KMS-11 (cell line): Measurements from ENCODE around the gene PRKACA.
A peak's percentile ranks its signal among the peaks of the same experiment; 100 is the strongest.
"Not testable (repeated sequence)": the region's sequence is repeated elsewhere in the genome, so short reads cannot be mapped to it uniquely, and the experiment has no call there.

Experiments
- H2AFZ ChIP-seq: fragments of 200-600 bp; sonication (generic); 2 replicates; pipeline ENCODE4 v1.6.1; 2016; ENCODE audit warnings: antibody characterized with exemption, mixed run types, low read depth
- H3K27ac ChIP-seq: fragments of 200-600 bp; sonication (generic); 2 replicates; pipeline ENCODE4 v1.6.1; 2016; ENCODE audit warnings: mild to moderate bottlenecking, mixed run types
- H3K27me3 ChIP-seq: fragments of 200-600 bp; sonication (generic); 2 replicates; pipeline ENCODE4 v1.6.1; 2017; ENCODE audit warnings: mild to moderate bottlenecking, low read depth, mixed run types, moderate library complexity; ENCODE audit not compliant: insufficient read depth
- H3K36me3 ChIP-seq: fragments of 200-600 bp; sonication (generic); 2 replicates; pipeline ENCODE4 v1.6.1; 2017; ENCODE audit warnings: mild to moderate bottlenecking, mixed run types; ENCODE audit not compliant: insufficient read depth
- H3K4me1 ChIP-seq: fragments of 200-600 bp; sonication (generic); 2 replicates; pipeline ENCODE4 v1.6.1; 2016; ENCODE audit warnings: mild to moderate bottlenecking, low read depth, mixed run types; ENCODE audit not compliant: poor library complexity, severe bottlenecking
- H3K4me2 ChIP-seq: fragments of 200-600 bp; sonication (generic); 2 replicates; pipeline ENCODE4 v1.7.0; 2016; ENCODE audit warnings: mild to moderate bottlenecking, mixed run types
- H3K4me3 ChIP-seq: fragments of 200-600 bp; sonication (generic); IDR thresholded peaks from 2 replicates; pipeline ENCODE4 v1.6.1; 2017; ENCODE audit warnings: low read depth, low read length, mixed read lengths; ENCODE audit not compliant: insufficient read depth
- H3K79me2 ChIP-seq: fragments of 200-600 bp; sonication (generic); 2 replicates; pipeline ENCODE4 v1.6.1; 2016; ENCODE audit warnings: low read depth, mixed run types; ENCODE audit not compliant: insufficient read depth
- H3K9ac ChIP-seq: fragments of 200-600 bp; sonication (generic); 2 replicates; pipeline ENCODE4 v1.6.1; 2016; ENCODE audit warnings: mild to moderate bottlenecking, mixed run types
- H4K20me1 ChIP-seq: fragments of 200-600 bp; sonication (generic); 2 replicates; pipeline ENCODE4 v1.6.1; 2016; ENCODE audit warnings: mild to moderate bottlenecking, mixed run types; ENCODE audit not compliant: insufficient read depth
- CTCF ChIP-seq: fragments of 200-600 bp; sonication (generic); conservative IDR thresholded peaks from 2 replicates; pipeline ENCODE4 v1.6.1; 2017; ENCODE audit warnings: low read depth, mild to moderate bottlenecking, antibody characterized with exemption, low read length, moderate library complexity, mixed read lengths

Gene PRKACA

GRCh38 chr19:14042659-14043608 is 74.6 kb downstream of the PRKACA start:
- H3K4me3 ChIP-seq, H4K20me1 ChIP-seq, H3K9ac ChIP-seq, H3K4me2 ChIP-seq, H2AFZ ChIP-seq, H3K79me2 ChIP-seq, H3K36me3 ChIP-seq, H3K27me3 ChIP-seq: not testable (repeated sequence)
- H3K4me1 ChIP-seq, result peaks cover 30% of the 10 kb centered on the region
- TF ChIP-seq CTCF, result peak; percentile 67
- H3K27ac ChIP-seq, result peak overlapping the region; percentile 61
